Upper lobe of right lung (tissue), 1 donor: ENCODE measurements around the gene MB21D2. TPM values are rescaled to one million over a fixed set of nuclear protein-coding genes. Genes with fewer than 3 reads are reported as not detected.
"Not testable (repeated sequence)": the region's sequence is repeated elsewhere in the genome, so short reads cannot be mapped to it uniquely, and the experiment has no call there.

Experiments
- ATAC-seq: fragments of 200-7000 bp; cut with Tn5 transposase; one replicate; pipeline ENCODE4 v1.9.1; 2020; ENCODE audit warnings: mild to moderate bottlenecking, moderate library complexity
- DNase-seq: peaks from one replicate; pipeline ENCODE4 v3.0.0-alpha.2; 2020
- H3K27ac ChIP-seq: fragments of 200-600 bp; one replicate; pipeline ENCODE4 v1.8.0; 2022
- H3K27me3 ChIP-seq: fragments of 200-600 bp; one replicate; pipeline ENCODE4 v1.8.0; 2022; ENCODE audit warnings: mild to moderate bottlenecking
- H3K36me3 ChIP-seq: fragments of 200-600 bp; one replicate; pipeline ENCODE4 v1.8.0; 2022
- H3K4me1 ChIP-seq: fragments of 200-600 bp; one replicate; pipeline ENCODE4 v1.8.0; 2022
- H3K4me3 ChIP-seq: fragments of 200-600 bp; one replicate; pipeline ENCODE4 v1.8.0; 2022; ENCODE audit warnings: mild to moderate bottlenecking
- H3K9me3 ChIP-seq: fragments of 200-600 bp; one replicate; pipeline ENCODE4 v1.8.0; 2022
- intact Hi-C: fragments of 100-400 bp; cut with DNase I; formaldehyde crosslinking; loops from one replicate; pipeline ENCODE4 v1.11.0; 2022
- long read RNA-seq: library from polyadenylated mRNA; unstranded; transcript quantifications from one replicate; pipeline ENCODE4 v2.0.0, GENCODE V29; 2021
- total RNA-seq: library from RNA; stranded (reverse); fragmentation: NEBNext Ultra II Directional; extraction: Animal tissue kit (Norgen Biotek cat#: 25700); gene quantifications from one replicate; pipeline ENCODE4 v1.2.1, GENCODE V29; 2021
- TF ChIP-seq, protein P1 (sequence below): fragments of 200-600 bp; IDR thresholded peaks from one replicate; pipeline ENCODE4 v1.8.0; 2022; ENCODE audit warnings: antibody characterized with exemption
- donor health status: DM: no; HTN: yes; CAD: no; lungs with severe emphysema.

MB21D2 gene, protein sequence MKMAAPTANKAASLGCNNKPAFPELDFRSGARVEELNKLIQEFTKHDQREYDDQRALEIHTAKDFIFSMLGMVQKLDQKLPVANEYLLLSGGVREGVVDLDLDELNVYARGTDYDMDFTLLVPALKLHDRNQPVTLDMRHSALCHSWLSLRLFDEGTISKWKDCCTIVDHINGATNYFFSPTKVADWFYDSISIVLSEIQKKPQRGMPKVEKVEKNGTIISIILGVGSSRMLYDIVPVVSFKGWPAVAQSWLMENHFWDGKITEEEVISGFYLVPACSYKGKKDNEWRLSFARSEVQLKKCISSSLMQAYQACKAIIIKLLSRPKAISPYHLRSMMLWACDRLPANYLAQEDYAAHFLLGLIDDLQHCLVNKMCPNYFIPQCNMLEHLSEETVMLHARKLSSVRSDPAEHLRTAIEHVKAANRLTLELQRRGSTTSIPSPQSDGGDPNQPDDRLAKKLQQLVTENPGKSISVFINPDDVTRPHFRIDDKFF
- 8.0 TPM for total RNA-seq
- long read RNA-seq, transcript MB21D2-201 (2 exons, 3,368 nt), result major isoform, 24 of 29 reads
- long read RNA-seq, partial matches to known transcripts, result 0 of 29 reads
- long read RNA-seq, other reads (novel, unspliced or antisense), result 5 of 29 reads

GRCh38 chr3:192917404-192918274, at the start of gene MB21D2:
Gene MB21D2, minus strand, starts transcription at chr3:192917856. Its CDS starts 16 bp downstream, at chr3:192917840.
- Histone ChIP-seq H3K36me3 (no peaks in the 10 kb centered on the region), H3K9me3 (no peaks in the 10 kb centered on the region), H3K4me1 (peaks cover 11% of the 10 kb centered on the region), H3K27me3 (no peaks in the 10 kb centered on the region), H3K27ac (peak within 1 kb of the TSS; percentile 87), H3K4me3 (peak within 1 kb of the TSS; percentile 77)
- peak; percentile 88 for DNase-seq
- intact Hi-C loops, result no loop called here
- ATAC-seq, result peak; percentile 91
- TF ChIP-seq, protein P1, sequence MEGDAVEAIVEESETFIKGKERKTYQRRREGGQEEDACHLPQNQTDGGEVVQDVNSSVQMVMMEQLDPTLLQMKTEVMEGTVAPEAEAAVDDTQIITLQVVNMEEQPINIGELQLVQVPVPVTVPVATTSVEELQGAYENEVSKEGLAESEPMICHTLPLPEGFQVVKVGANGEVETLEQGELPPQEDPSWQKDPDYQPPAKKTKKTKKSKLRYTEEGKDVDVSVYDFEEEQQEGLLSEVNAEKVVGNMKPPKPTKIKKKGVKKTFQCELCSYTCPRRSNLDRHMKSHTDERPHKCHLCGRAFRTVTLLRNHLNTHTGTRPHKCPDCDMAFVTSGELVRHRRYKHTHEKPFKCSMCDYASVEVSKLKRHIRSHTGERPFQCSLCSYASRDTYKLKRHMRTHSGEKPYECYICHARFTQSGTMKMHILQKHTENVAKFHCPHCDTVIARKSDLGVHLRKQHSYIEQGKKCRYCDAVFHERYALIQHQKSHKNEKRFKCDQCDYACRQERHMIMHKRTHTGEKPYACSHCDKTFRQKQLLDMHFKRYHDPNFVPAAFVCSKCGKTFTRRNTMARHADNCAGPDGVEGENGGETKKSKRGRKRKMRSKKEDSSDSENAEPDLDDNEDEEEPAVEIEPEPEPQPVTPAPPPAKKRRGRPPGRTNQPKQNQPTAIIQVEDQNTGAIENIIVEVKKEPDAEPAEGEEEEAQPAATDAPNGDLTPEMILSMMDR, result no peak

DNA sequence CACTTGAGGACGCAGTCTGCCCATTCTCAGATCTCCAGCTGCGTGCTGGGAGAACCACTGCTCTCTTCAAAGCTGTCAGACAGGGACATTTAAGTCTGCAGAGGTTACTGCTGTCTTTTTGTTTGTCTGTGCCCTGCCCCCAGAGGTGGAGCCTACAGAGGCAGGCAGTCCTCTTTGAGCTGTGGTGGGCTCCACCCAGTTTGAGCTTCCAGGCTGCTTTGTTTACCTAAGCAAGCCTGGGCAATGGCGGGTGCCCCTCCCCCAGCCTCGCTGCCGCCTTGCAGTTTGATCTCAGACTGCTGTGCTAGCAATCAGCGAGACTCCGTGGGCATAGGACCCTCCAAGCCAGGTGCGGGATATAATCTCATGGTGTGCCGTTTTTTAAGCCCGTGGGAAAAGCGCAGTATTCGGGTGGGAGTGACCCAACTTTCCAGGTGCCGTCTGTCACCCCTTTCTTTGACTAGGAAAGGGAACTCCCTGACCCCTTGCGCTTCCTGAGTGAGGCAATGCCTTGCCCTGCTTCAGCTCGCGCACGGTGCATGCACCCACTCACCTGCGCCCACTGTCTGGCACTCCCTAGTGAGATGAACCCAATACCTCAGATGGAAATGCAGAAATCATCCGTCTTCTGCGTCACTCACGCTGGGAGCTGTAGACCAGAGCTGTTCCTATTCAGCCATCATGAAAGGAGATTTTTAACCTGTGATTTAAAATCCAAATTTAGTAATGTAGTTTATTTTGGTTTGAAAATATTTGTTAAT, 47.5 kb upstream of the MB21D2 start:
- H3K9me3 ChIP-seq, H3K36me3 ChIP-seq, H3K27ac ChIP-seq, H3K4me1 ChIP-seq, H3K27me3 ChIP-seq, DNase-seq, ATAC-seq, H3K4me3 ChIP-seq, intact Hi-C loops: not testable (repeated sequence)

DNA sequence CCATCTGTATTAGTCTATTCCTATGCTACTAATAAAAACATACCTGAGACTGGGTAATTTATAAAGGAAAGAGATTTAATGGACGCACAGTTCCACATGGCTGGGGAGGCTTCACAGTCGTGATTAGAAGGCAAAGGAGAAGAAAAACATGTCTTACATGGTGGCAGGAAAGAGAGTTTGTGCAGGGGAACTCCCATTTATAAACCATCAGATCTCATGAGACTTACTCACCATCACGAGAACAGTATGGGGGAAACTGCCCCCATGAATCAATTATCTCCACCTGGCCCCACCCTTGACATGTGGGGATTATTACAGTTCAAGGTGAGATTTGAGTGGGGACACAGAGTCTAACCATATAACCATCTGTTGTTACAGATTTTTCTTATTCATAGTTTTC, 42.1 kb upstream of the MB21D2 start:
- ATAC-seq, result no peak
- Histone ChIP-seq H3K27ac (no peak overlapping the region), H3K9me3 (no peaks in the 10 kb centered on the region), H3K4me1 (peaks cover 6% of the 10 kb centered on the region), H3K27me3 (no peaks in the 10 kb centered on the region), H3K4me3 (no peak overlapping the region), H3K36me3 (no peaks in the 10 kb centered on the region)
- intact Hi-C loops, result no loop called here
- TF ChIP-seq, protein P1, result no peak
- no peak for DNase-seq

GRCh38 chr3:192958219-192958872, 40.7 kb upstream of the MB21D2 start:
- H3K27me3 ChIP-seq, result no peaks in the 10 kb centered on the region
- ATAC-seq, result no peak
- no peaks in the 10 kb centered on the region for H3K36me3 ChIP-seq
- H3K4me3 ChIP-seq, result no peak overlapping the region
- intact Hi-C loops, result no loop called here
- no peaks in the 10 kb centered on the region for H3K9me3 ChIP-seq
- H3K27ac ChIP-seq, result peak overlapping the region; percentile 64
- TF ChIP-seq, protein P1, result no peak
- peaks cover 6% of the 10 kb centered on the region for H3K4me1 ChIP-seq
- DNase-seq, result no peak

DNA sequence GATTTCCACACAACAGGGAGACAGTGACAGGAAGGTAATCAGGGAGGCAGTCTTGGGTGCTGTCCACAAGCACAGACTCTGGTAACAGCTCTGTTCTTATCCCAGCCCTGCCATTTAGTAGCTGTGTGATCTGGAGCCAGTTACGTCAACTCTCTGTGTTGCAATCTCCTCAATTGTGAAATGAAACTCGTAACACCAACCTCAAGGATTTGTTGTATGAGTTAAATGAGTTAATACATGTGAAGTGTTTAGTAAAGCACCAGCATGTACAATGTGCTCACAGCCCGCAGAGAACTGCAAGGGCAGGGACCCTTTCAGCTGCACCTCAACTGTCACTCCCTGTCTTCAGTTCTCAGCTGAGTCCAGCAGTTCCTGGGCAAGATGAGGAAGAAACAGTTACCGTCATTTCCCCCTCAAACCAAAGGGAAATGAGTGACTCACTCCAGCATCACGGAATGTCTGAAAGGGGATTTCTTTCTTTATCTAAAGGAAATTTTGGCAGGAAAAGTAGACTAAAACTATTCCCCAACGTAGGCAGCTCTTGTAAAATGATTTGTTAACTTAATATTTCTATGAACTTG, 39.9 kb upstream of the MB21D2 start:
- Histone ChIP-seq H3K9me3 (no peaks in the 10 kb centered on the region), H3K36me3 (no peaks in the 10 kb centered on the region), H3K27me3 (no peaks in the 10 kb centered on the region), H3K4me1 (peaks cover 6% of the 10 kb centered on the region), H3K4me3 (peak overlapping the region; percentile 11), H3K27ac (peak overlapping the region; percentile 64)
- DNase-seq (peak; percentile 63), ATAC-seq (peak; percentile 95)
- intact Hi-C loops, result no loop called here
- TF ChIP-seq, protein P1, result no peak
